GM23338 (cell line): ENCODE data around the gene MAGEA3. TPM values are rescaled to one million over a fixed set of nuclear protein-coding genes. Genes with fewer than 3 reads are reported as not detected.

ENCODE experiments used
- ATAC-seq: fragments of 200-7000 bp; cut with Tn5 transposase; 3 replicates; pipeline ENCODE4 v1.9.1; 2020
- DNase-seq: peaks from one replicate; pipeline ENCODE4 v3.0.0-alpha.2; 2015; ENCODE audit warnings: low spot score
- H2AFZ ChIP-seq: fragments of 200-600 bp; sonication (generic); 2 replicates; pipeline ENCODE4 v1.8.0; 2016; ENCODE audit warnings: antibody characterized with exemption, mild to moderate bottlenecking, moderate library complexity
- H3F3A ChIP-seq: fragments of 200-600 bp; sonication (generic); replicated peaks from 2 replicates; pipeline ENCODE4 v1.8.0; 2017; ENCODE audit warnings: antibody characterized with exemption, mixed run types, low read depth
- H3K27ac ChIP-seq: fragments of 200-600 bp; sonication (generic); 2 replicates; pipeline ENCODE4 v1.6.1; 2016; ENCODE audit warnings: low read depth
- H3K27me3 ChIP-seq: fragments of 200-600 bp; sonication (generic); 2 replicates; pipeline ENCODE4 v1.8.0; 2016; ENCODE audit warnings: mild to moderate bottlenecking, mixed run types, moderate library complexity; ENCODE audit not compliant: insufficient read depth
- H3K36me3 ChIP-seq: fragments of 200-600 bp; sonication (generic); 2 replicates; pipeline ENCODE4 v1.8.0; 2016; ENCODE audit warnings: mild to moderate bottlenecking; ENCODE audit not compliant: insufficient read depth
- H3K4me1 ChIP-seq: fragments of 200-600 bp; sonication (generic); 2 replicates; pipeline ENCODE4 v1.8.0; 2016; ENCODE audit warnings: mild to moderate bottlenecking, moderate library complexity; ENCODE audit not compliant: insufficient read depth
- H3K4me2 ChIP-seq: fragments of 200-600 bp; sonication (generic); 2 replicates; pipeline ENCODE4 v1.7.1; 2017; ENCODE audit warnings: mixed run types
- H3K4me3 ChIP-seq: fragments of 200-600 bp; sonication (generic); 2 replicates; pipeline ENCODE4 v1.6.1; 2016; ENCODE audit warnings: mixed run types
- H3K79me2 ChIP-seq: fragments of 200-600 bp; sonication (generic); replicated peaks from 2 replicates; pipeline ENCODE4 v1.8.0; 2017; ENCODE audit warnings: mild to moderate bottlenecking; ENCODE audit not compliant: insufficient read depth
- H3K9me2 ChIP-seq: fragments of 200-600 bp; sonication (generic); 2 replicates; pipeline ENCODE4 v1.8.0; 2017; ENCODE audit not compliant: insufficient read depth
- H4K20me1 ChIP-seq: fragments of 200-600 bp; sonication (generic); replicated peaks from 2 replicates; pipeline ENCODE4 v1.8.0; 2017; ENCODE audit warnings: mild to moderate bottlenecking; ENCODE audit not compliant: insufficient read depth
- H3K27ac Mint-ChIP-seq: 2 replicates; pipeline ENCODE4 v1.8.0; 2020; ENCODE audit warnings: inconsistent platforms, mild to moderate bottlenecking, moderate library complexity, mixed read lengths
- H3K27me3 Mint-ChIP-seq: 3 replicates; pipeline ENCODE4 v1.8.0; 2022; ENCODE audit warnings: low read depth, mild to moderate bottlenecking, moderate library complexity, mixed read lengths, inconsistent platforms; ENCODE audit not compliant: insufficient read depth, poor library complexity
- H3K36me3 Mint-ChIP-seq: 3 replicates; pipeline ENCODE4 v1.8.0; 2021; ENCODE audit warnings: low read depth, mild to moderate bottlenecking, inconsistent platforms, moderate library complexity, mixed read lengths
- H3K4me1 Mint-ChIP-seq: 3 replicates; pipeline ENCODE4 v1.8.0; 2020; ENCODE audit warnings: mild to moderate bottlenecking, inconsistent platforms, mixed read lengths
- H3K4me3 Mint-ChIP-seq: 3 replicates; pipeline ENCODE4 v1.8.0; 2021; ENCODE audit warnings: moderate library complexity, mild to moderate bottlenecking, inconsistent platforms, mixed read lengths
- H3K9me3 Mint-ChIP-seq: 3 replicates; pipeline ENCODE4 v1.8.0; 2020; ENCODE audit warnings: moderate library complexity, mild to moderate bottlenecking, inconsistent platforms, mixed read lengths
- CREB1 ChIP-seq: fragments of 250-450 bp; sonication (Bioruptor Pico); IDR thresholded peaks from 2 replicates; pipeline ENCODE4 v1.5.0; 2020; ENCODE audit warnings: low read depth, mild to moderate bottlenecking, moderate library complexity
- EZH2 ChIP-seq: fragments of 200-600 bp; sonication (generic); IDR thresholded peaks from one replicate; pipeline ENCODE4 v1.8.0; 2017; ENCODE audit warnings: antibody characterized with exemption, mild to moderate bottlenecking, low read depth; ENCODE audit not compliant: unreplicated experiment
- JUNB ChIP-seq: IDR thresholded peaks from one replicate; pipeline ENCODE4 v1.6.1; 2016; ENCODE audit warnings: antibody characterized with exemption; ENCODE audit not compliant: unreplicated experiment
- NANOG ChIP-seq: IDR thresholded peaks from 2 replicates; pipeline ENCODE4 v1.6.1; 2016; ENCODE audit warnings: antibody characterized with exemption, borderline replicate concordance
- POLR2AphosphoS5 ChIP-seq: IDR thresholded peaks from 2 replicates; pipeline ENCODE4 v1.6.1; 2016; ENCODE audit warnings: antibody characterized with exemption, low read depth
- REST ChIP-seq: IDR thresholded peaks from one replicate; pipeline ENCODE4 v1.6.1; 2018; ENCODE audit warnings: antibody characterized with exemption; ENCODE audit not compliant: unreplicated experiment
- STAT1 ChIP-seq: IDR thresholded peaks from one replicate; pipeline ENCODE4 v1.6.1; 2016; ENCODE audit warnings: antibody characterized with exemption; ENCODE audit not compliant: unreplicated experiment
- polyA plus RNA-seq: library from polyadenylated mRNA; unstranded; fragments of >200 nt; fragmentation: Nextera tagmentation; extraction: Ambion mirVana; gene quantifications from 2 replicates; pipeline ENCODE4 v1.2.1, GENCODE V29; 2016
- total RNA-seq: library from RNA; depleted of rRNA; stranded (reverse); fragments of >200 nt; shearing (Covaris generic); gene quantifications from 2 replicates; pipeline ENCODE4 v1.2.3, GENCODE V29; 2014

Gene MAGEA3
- total and polyA plus RNA-seq, 2 experiments from 2014 or later, result 0.39 TPM; not detected in 1

DNA sequence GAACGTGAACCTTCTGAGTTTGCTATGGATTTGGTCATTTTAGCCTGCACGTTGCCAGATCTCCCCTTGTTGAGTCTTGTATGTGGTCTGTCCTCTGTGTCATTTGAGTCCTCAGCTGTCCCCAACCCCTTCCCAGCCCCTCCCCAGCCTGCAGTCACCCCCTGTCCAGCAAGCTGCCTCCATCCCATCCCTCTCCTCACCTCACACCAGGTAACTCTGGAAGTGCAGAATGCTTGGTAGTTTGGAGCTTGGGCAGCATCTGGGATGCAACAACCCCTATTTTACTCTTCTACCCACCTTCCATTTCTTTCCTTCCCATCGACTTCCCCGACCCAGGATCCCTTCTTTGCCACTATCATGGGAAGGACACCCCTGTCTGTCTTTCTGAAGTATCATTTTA is 42.5 kb upstream of the MAGEA3 start:
- H3K4me1 ChIP-seq, result no peaks in the 10 kb centered on the region
- no peaks in the 10 kb centered on the region for H3K27me3 Mint-ChIP-seq
- H3K9me3 Mint-ChIP-seq, result no peaks in the 10 kb centered on the region
- no peak for TF ChIP-seq CREB1 (CRISPR knock-in tag)
- TF ChIP-seq JUNB, result no peak
- TF ChIP-seq POLR2AphosphoS5, result no peak
- TF ChIP-seq REST, result no peak
- TF ChIP-seq EZH2, result no peak
- H3F3A ChIP-seq, result no peaks in the 10 kb centered on the region
- no peak overlapping the region for H3K4me2 ChIP-seq
- H3K4me1 Mint-ChIP-seq, result no peaks in the 10 kb centered on the region
- H4K20me1 ChIP-seq, result no peaks in the 10 kb centered on the region
- no peak overlapping the region for H2AFZ ChIP-seq
- no peaks in the 10 kb centered on the region for H3K9me2 ChIP-seq
- ATAC-seq (no peak), DNase-seq (no peak)
- no peak overlapping the region for H3K4me3 Mint-ChIP-seq
- peaks cover 14% of the 10 kb centered on the region; the same call in 2 of the 3 replicates for H3K36me3 Mint-ChIP-seq
- no peak overlapping the region for H3K27ac Mint-ChIP-seq
- no peaks in the 10 kb centered on the region for H3K79me2 ChIP-seq
- no peak overlapping the region for H3K27ac ChIP-seq
- no peaks in the 10 kb centered on the region for H3K36me3 ChIP-seq
- no peaks in the 10 kb centered on the region for H3K27me3 ChIP-seq
- no peak overlapping the region for H3K4me3 ChIP-seq

- DNase-seq, result no peak
- no peaks in the 10 kb centered on the region for H3K27me3 Mint-ChIP-seq
- H3K36me3 ChIP-seq, result no peaks in the 10 kb centered on the region
Observed at GRCh38 chrX:152656890-152657289, 41.7 kb upstream of the MAGEA3 start.

More at GRCh38 chrX:152656890-152657289, 41.7 kb upstream of the MAGEA3 start:
- H3K4me3 Mint-ChIP-seq, result no peak overlapping the region
- Histone ChIP-seq H3K9me2 (no peaks in the 10 kb centered on the region), H3K27me3 (no peaks in the 10 kb centered on the region), H3F3A (no peaks in the 10 kb centered on the region), H4K20me1 (no peaks in the 10 kb centered on the region), H3K79me2 (no peaks in the 10 kb centered on the region), H2AFZ (no peak overlapping the region), H3K4me1 (no peaks in the 10 kb centered on the region), H3K27ac (no peak overlapping the region), H3K4me2 (no peak overlapping the region), H3K4me3 (no peak overlapping the region)
- peaks cover 12% of the 10 kb centered on the region; the same call in 2 of the 3 replicates for H3K36me3 Mint-ChIP-seq
- no peak overlapping the region for H3K27ac Mint-ChIP-seq
- ATAC-seq, result no peak
- no peaks in the 10 kb centered on the region for H3K4me1 Mint-ChIP-seq
- TF ChIP-seq NANOG (no peak), REST (no peak), STAT1 (no peak)
- no peaks in the 10 kb centered on the region for H3K9me3 Mint-ChIP-seq
